A673 (cell line): ENCODE data around the gene MRPS5.

Source experiments
- EZH2 ChIP-seq: fragments of 200-600 bp; sonication (generic); IDR thresholded peaks from 2 replicates; pipeline ENCODE4 v1.6.1; 2017; ENCODE audit warnings: borderline replicate concordance, low read depth, mild to moderate bottlenecking, mixed read lengths, antibody characterized with exemption, low read length; ENCODE audit not compliant: poor library complexity, severe bottlenecking
- TF ChIP-seq, protein P1 (sequence below): fragments of 300-800, 200-600 bp; sonication (generic); conservative IDR thresholded peaks from 2 replicates; pipeline ENCODE4 v1.5.1; 2017; ENCODE audit warnings: low read depth, mild to moderate bottlenecking, antibody characterized with exemption, low read length, moderate library complexity, mixed read lengths

DNA sequence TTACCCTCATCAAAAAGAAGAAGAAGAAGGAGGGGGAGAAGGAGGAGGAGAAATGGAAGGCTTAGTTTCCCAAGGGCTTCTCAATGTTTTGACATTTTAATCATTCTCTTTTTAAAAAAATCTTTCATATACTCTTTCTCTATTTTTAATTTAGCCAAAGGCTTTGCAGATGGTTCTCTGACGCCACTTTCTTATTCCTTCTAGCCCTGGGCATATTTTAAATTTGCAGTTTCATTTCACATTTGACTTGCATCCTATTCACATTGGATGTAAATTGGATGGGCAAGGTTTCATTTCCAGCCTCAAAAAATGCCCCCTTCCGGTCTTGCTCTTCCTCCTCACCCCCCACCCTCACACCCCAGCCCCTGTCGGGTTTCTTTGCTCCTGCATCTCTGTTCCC is 66.3 kb downstream of the MRPS5 start:
- TF ChIP-seq, protein P1, sequence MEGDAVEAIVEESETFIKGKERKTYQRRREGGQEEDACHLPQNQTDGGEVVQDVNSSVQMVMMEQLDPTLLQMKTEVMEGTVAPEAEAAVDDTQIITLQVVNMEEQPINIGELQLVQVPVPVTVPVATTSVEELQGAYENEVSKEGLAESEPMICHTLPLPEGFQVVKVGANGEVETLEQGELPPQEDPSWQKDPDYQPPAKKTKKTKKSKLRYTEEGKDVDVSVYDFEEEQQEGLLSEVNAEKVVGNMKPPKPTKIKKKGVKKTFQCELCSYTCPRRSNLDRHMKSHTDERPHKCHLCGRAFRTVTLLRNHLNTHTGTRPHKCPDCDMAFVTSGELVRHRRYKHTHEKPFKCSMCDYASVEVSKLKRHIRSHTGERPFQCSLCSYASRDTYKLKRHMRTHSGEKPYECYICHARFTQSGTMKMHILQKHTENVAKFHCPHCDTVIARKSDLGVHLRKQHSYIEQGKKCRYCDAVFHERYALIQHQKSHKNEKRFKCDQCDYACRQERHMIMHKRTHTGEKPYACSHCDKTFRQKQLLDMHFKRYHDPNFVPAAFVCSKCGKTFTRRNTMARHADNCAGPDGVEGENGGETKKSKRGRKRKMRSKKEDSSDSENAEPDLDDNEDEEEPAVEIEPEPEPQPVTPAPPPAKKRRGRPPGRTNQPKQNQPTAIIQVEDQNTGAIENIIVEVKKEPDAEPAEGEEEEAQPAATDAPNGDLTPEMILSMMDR = no peak
- no peak for TF ChIP-seq EZH2
